ENCODE results near the gene NGEF. TPM values are rescaled to one million over a fixed set of nuclear protein-coding genes. Genes with fewer than 3 reads are reported as not detected.

Gene NGEF
- polyA plus RNA-seq, 1 of the 3 experiments (the other 2 are of a cell fraction), result 1.4 TPM

DNA sequence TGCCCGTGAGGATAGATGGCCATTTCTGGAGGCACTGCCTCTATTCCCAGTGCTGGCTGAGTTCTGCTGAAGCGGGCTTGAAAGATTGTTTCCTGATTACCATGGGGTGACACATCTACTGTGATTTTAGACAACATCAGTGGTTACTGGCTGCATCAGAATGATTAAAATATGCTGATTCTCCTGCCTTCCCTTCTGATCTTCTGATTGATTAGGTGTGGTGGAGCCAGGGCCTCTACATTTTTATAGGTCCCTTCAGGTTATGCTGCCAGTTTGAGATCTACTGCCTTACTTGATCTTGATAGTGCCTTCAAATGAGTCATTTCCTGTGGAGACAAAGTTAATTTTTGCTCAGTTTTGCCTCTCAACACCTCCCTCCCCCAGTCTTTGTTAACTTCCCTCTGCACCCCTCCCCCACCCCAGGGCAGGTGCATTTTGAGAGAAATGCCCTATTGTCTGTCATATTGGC lies 174.6 kb downstream of the NGEF start:
- Histone ChIP-seq H3K9ac (no peak overlapping the region), H2AFZ (ENCODE audit: low read depth) (no peak overlapping the region), H3F3A (replicated peaks; ENCODE audit: insufficient read depth) (no peaks in the 10 kb centered on the region), H3K9me3 (no peaks in the 10 kb centered on the region), H3K27ac (ENCODE audit: low read depth in 2 of 2, low read length in 1 of 2) (peak overlapping the region in 1 of 2 experiments; percentile 3; a peak in 1 of 4 replicates), H3K27me3 (ENCODE audit: insufficient read depth) (no peaks in the 10 kb centered on the region), H3K79me2 (ENCODE audit: insufficient read depth) (peaks cover 5% of the 10 kb centered on the region; the same call in 1 of the 2 replicates), H3K36me3 (replicated peaks in 1 of 2; ENCODE audit: control insufficient read depth in 1 of 2, insufficient read depth in 2 of 2, low read length in 1 of 2) (peaks cover 43 to 48% of the 10 kb centered on the region in 2 experiments), H3K9me2 (no peaks in the 10 kb centered on the region), H3K4me3 (ENCODE audit: low read depth in 2 of 2, low read length in 1 of 2) (no peak overlapping the region), H3K4me1 (ENCODE audit: control insufficient read depth in 1 of 2, insufficient read depth in 2 of 2, low read depth in 1 of 2, low read length in 1 of 2) (peaks cover 3 to 13% of the 10 kb centered on the region in 2 experiments; a peak in 2 of 4 replicates), H4K20me1 (ENCODE audit: insufficient read depth) (peaks cover 8% of the 10 kb centered on the region), H3K4me2 (peak overlapping the region; percentile 56)
- no peak for DNase-seq
- ChIA-PET POLR2A (interaction anchor here (0.6 kb wide), 1 partner anchor 204 kb away, joined by 3 read pairs; no protein-coding TSS in a partner anchor), CTCF (no interaction called here)
- 40% methylated on average over 2 of the region's 2 CpGs for WGBS (ENCODE audit: low lambda C conversion rate)
- TF ChIP-seq EZH2phosphoT487 (IDR thresholded peaks at IDR 0.05; ENCODE audit: borderline replicate concordance, low read depth), result no peak
- TF ChIP-seq TCF12 (IDR thresholded peaks at IDR 0.05), result 0 out of 2 replicates have a peak, but pooled peaks have one; percentile 6
- TF ChIP-seq ELF1 (IDR thresholded peaks at IDR 0.05), result no peak

DNA sequence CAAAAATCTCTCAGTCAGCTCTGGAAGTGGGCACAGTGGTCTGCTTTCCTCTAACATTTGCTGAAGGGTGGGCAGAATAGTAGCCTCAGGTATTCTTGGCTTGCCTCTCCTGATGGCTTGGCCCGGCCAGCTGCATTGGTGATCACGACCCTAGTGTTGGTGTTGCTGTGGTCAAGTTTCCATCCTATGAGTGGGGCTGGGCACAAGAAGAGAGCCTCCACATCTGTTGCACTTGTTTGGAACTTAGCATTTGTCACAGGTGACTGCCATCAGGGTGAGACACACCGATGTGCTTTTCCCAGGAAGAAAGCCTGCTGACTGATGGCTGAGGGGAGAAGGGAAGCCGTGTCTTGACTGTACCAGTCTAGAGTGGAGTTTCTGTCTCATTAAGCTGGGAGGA lies 176.1 kb downstream of the NGEF start:
- POLR2A ChIA-PET, result no interaction called here

GRCh38 chr2:232835687-232836208 lies 177.3 kb downstream of the NGEF start:
- Histone ChIP-seq H3K4me3 (ENCODE audit: low read depth in 2 of 2, low read length in 1 of 2) (no peak overlapping the region), H3K4me2 (no peak overlapping the region), H3K27ac (ENCODE audit: low read depth in 2 of 2, low read length in 1 of 2) (no peak overlapping the region), H3K36me3 (replicated peaks in 1 of 2; ENCODE audit: control insufficient read depth in 1 of 2, insufficient read depth in 2 of 2, low read length in 1 of 2) (peaks cover 44 to 62% of the 10 kb centered on the region in 2 experiments), H2AFZ (ENCODE audit: low read depth) (no peak overlapping the region), H3K27me3 (ENCODE audit: insufficient read depth) (no peaks in the 10 kb centered on the region), H3K79me2 (ENCODE audit: insufficient read depth) (peaks cover 5% of the 10 kb centered on the region; the same call in 1 of the 2 replicates), H3K9ac (no peak overlapping the region), H3F3A (replicated peaks; ENCODE audit: insufficient read depth) (no peaks in the 10 kb centered on the region), H3K9me2 (no peaks in the 10 kb centered on the region), H3K9me3 (no peaks in the 10 kb centered on the region), H4K20me1 (ENCODE audit: insufficient read depth) (peaks cover 8% of the 10 kb centered on the region), H3K4me1 (ENCODE audit: control insufficient read depth in 1 of 2, insufficient read depth in 2 of 2, low read depth in 1 of 2, low read length in 1 of 2) (peaks cover 3 to 13% of the 10 kb centered on the region in 2 experiments; a peak in 2 of 4 replicates)
- ChIA-PET CTCF (interaction anchor here (1.1 to 2.0 kb wide), 2 partner anchors 17 to 49 kb away, joined by 3 to 6 read pairs; no protein-coding TSS in a partner anchor), POLR2A (no interaction called here)
- DNase-seq, result no peak
- WGBS (ENCODE audit: low lambda C conversion rate), result 95% methylated on average over 13 of the region's 14 CpGs
- TF ChIP-seq JUND (IDR thresholded peaks at IDR 0.05) (no peak), RXRA (IDR thresholded peaks at IDR 0.05; ENCODE audit: borderline replicate concordance, low read depth) (no peak), EZH2phosphoT487 (IDR thresholded peaks at IDR 0.05; ENCODE audit: borderline replicate concordance, low read depth) (no peak), MAX (IDR thresholded peaks at IDR 0.05; ENCODE audit: low read depth) (no peak), YY1 (IDR thresholded peaks at IDR 0.05; ENCODE audit: low read depth) (no peak), FOXJ3 (CRISPR knock-in tag; IDR thresholded peaks at IDR 0.05) (no peak), POLR2AphosphoS5 (IDR thresholded peaks at IDR 0.05; ENCODE audit: low read depth, low read length) (no peak), CTCF (IDR thresholded peaks at IDR 0.05) (no peak), SMC3 (IDR thresholded peaks at IDR 0.05; ENCODE audit: low read depth, low read length) (no peak), TEAD4 (IDR thresholded peaks at IDR 0.05; ENCODE audit: borderline replicate concordance, insufficient read depth) (no peak), MXI1 (IDR thresholded peaks at IDR 0.05; ENCODE audit: low read depth, low read length) (no peak), TCF12 (IDR thresholded peaks at IDR 0.05) (no peak), TAF1 (IDR thresholded peaks at IDR 0.05; ENCODE audit: borderline replicate concordance, low read depth, low read length) (no peak)
- TF ChIP-seq, protein P1, sequence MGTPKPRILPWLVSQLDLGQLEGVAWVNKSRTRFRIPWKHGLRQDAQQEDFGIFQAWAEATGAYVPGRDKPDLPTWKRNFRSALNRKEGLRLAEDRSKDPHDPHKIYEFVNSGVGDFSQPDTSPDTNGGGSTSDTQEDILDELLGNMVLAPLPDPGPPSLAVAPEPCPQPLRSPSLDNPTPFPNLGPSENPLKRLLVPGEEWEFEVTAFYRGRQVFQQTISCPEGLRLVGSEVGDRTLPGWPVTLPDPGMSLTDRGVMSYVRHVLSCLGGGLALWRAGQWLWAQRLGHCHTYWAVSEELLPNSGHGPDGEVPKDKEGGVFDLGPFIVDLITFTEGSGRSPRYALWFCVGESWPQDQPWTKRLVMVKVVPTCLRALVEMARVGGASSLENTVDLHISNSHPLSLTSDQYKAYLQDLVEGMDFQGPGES (IDR thresholded peaks at IDR 0.05; ENCODE audit: low read depth, low read length), result no peak

More for the DNA sequence above, 176.1 kb downstream of the NGEF start:
- no peaks in the 10 kb centered on the region for H3K9me3 ChIP-seq
- 95% methylated on average over 4 of the region's 4 CpGs for WGBS (ENCODE audit: low lambda C conversion rate)
- peaks cover 5% of the 10 kb centered on the region; the same call in 1 of the 2 replicates for H3K79me2 ChIP-seq (ENCODE audit: insufficient read depth)
- peaks cover 3 to 13% of the 10 kb centered on the region in 2 experiments; a peak in 2 of 4 replicates for H3K4me1 ChIP-seq (ENCODE audit: control insufficient read depth in 1 of 2, insufficient read depth in 2 of 2, low read depth in 1 of 2, low read length in 1 of 2)
- peaks cover 43 to 55% of the 10 kb centered on the region in 2 experiments for H3K36me3 ChIP-seq (replicated peaks in 1 of 2; ENCODE audit: control insufficient read depth in 1 of 2, insufficient read depth in 2 of 2, low read length in 1 of 2)
- H3K4me3 ChIP-seq (ENCODE audit: low read depth in 2 of 2, low read length in 1 of 2), result no peak overlapping the region
- no peaks in the 10 kb centered on the region for H3F3A ChIP-seq (replicated peaks; ENCODE audit: insufficient read depth)
- no peak overlapping the region for H2AFZ ChIP-seq (ENCODE audit: low read depth)
- no peak for TF ChIP-seq USF1 (IDR thresholded peaks at IDR 0.05; ENCODE audit: borderline replicate concordance, low read depth)
- CTCF ChIA-PET, result interaction anchor here (0.7 to 2.0 kb wide), 2 partner anchors 16 to 216 kb away, joined by 3 to 6 read pairs; no protein-coding TSS in a partner anchor
- no peak overlapping the region for H3K4me2 ChIP-seq
- H3K27me3 ChIP-seq (ENCODE audit: insufficient read depth), result no peaks in the 10 kb centered on the region
- H4K20me1 ChIP-seq (ENCODE audit: insufficient read depth), result peaks cover 8% of the 10 kb centered on the region
- DNase-seq, result no peak
- H3K9ac ChIP-seq, result no peak overlapping the region
- H3K9me2 ChIP-seq, result no peaks in the 10 kb centered on the region
- no peak overlapping the region for H3K27ac ChIP-seq (ENCODE audit: low read depth in 2 of 2, low read length in 1 of 2)
